Measurements from ENCODE around the gene HBS1L.

- TF ChIP-seq CTCF (IDR thresholded peaks at IDR 0.05; ENCODE audit: low read depth, low read length, poor library complexity, severe bottlenecking) (no peak), EZH2phosphoT487 (IDR thresholded peaks at IDR 0.05; ENCODE audit: borderline replicate concordance, low read length) (no peak)
Measured at GRCh38 chr6:135053406-135053805, 1.2 kb downstream of the HBS1L start.
